Activated CD4-positive, alpha-beta T cell treated with anti-CD3 and anti-CD28 coated beads, Interleukin-2, amount 10 ng/mL, durations not matched to agents 24 days and 14 days (primary cell): ENCODE measurements around the gene MRM3. TPM values are rescaled to one million over a fixed set of nuclear protein-coding genes. Genes with fewer than 3 reads are reported as not detected.
A peak's percentile ranks its signal among the peaks of the same experiment; 100 is the strongest.
"Not testable (repeated sequence)": the region's sequence is repeated elsewhere in the genome, so short reads cannot be mapped to it uniquely, and the experiment has no call there.

ENCODE experiments used
- DNase-seq: peaks from one replicate; pipeline ENCODE4 v3.0.0; 2022
- H3K27ac Mint-ChIP-seq: one replicate; pipeline ENCODE4 v1.8.0; 2022; ENCODE audit warnings: mild to moderate bottlenecking, mixed read lengths
- H3K27me3 Mint-ChIP-seq: one replicate; pipeline ENCODE4 v1.8.0; 2022; ENCODE audit warnings: mixed read lengths
- H3K36me3 Mint-ChIP-seq: one replicate; pipeline ENCODE4 v1.8.0; 2022; ENCODE audit warnings: low read depth, mild to moderate bottlenecking, mixed read lengths
- H3K4me1 Mint-ChIP-seq: one replicate; pipeline ENCODE4 v1.8.0; 2021; ENCODE audit warnings: mixed read lengths
- H3K4me3 Mint-ChIP-seq: one replicate; pipeline ENCODE4 v1.8.0; 2022; ENCODE audit warnings: mild to moderate bottlenecking, moderate library complexity, mixed read lengths
- H3K9me3 Mint-ChIP-seq: one replicate; pipeline ENCODE4 v1.8.0; 2021; ENCODE audit warnings: mixed read lengths
- intact Hi-C: fragments of 100-400 bp; cut with micrococcal nuclease; formaldehyde crosslinking; loops from one replicate; pipeline ENCODE4 v1.15.1; 2023
- total RNA-seq: library from RNA; stranded (reverse); gene quantifications from 2 replicates; pipeline ENCODE4 v1.2.3, GENCODE V29; 2022

The MRM3 gene
- total RNA-seq, 1 donor from 2014 or later, result 33.1 TPM

- intact Hi-C loops, DNase-seq, H3K27ac Mint-ChIP-seq, H3K27me3 Mint-ChIP-seq, H3K9me3 Mint-ChIP-seq: not testable (repeated sequence)
- Mint-ChIP-seq H3K36me3 (peaks cover 60% of the 10 kb centered on the region), H3K4me3 (peak overlapping the region; percentile 64), H3K4me1 (peaks cover 35% of the 10 kb centered on the region)
Measured at GRCh38 chr17:749359-749758, 32.8 kb upstream of the MRM3 start.

GRCh38 chr17:750431-751037, 31.6 kb upstream of the MRM3 start:
- H3K4me1 Mint-ChIP-seq, result peaks cover 35% of the 10 kb centered on the region
- H3K36me3 Mint-ChIP-seq, result peaks cover 55% of the 10 kb centered on the region
- DNase-seq, result no peak
- H3K4me3 Mint-ChIP-seq, result peak overlapping the region; percentile 100
- intact Hi-C loops, result loop anchor here (2.0 kb wide), 1 partner anchor 340 kb away; a partner anchor contains a TSS
- no peaks in the 10 kb centered on the region for H3K27me3 Mint-ChIP-seq
- peaks cover 6% of the 10 kb centered on the region for H3K9me3 Mint-ChIP-seq
- H3K27ac Mint-ChIP-seq, result peak overlapping the region; percentile 98

- peaks cover 6% of the 10 kb centered on the region for H3K9me3 Mint-ChIP-seq
- H3K27ac Mint-ChIP-seq, result peak overlapping the region; percentile 98
- H3K27me3 Mint-ChIP-seq, result no peaks in the 10 kb centered on the region
- intact Hi-C loops, result loop anchor here (1.0 to 2.0 kb wide), 6 partner anchors 19 to 341 kb away; partner anchors contain the start of genes GLOD4, MRM3, TLCD3A and VPS53
- peaks cover 51% of the 10 kb centered on the region for H3K36me3 Mint-ChIP-seq
- peaks cover 35% of the 10 kb centered on the region for H3K4me1 Mint-ChIP-seq
- peak; percentile 88 for DNase-seq
- peak overlapping the region; percentile 100 for H3K4me3 Mint-ChIP-seq
Measured at GRCh38 chr17:751269-752001, 30.7 kb upstream of the MRM3 start.

- peak within 1 kb of the TSS; percentile 98 for H3K27ac Mint-ChIP-seq
- peak; percentile 100 for DNase-seq
- no peaks in the 10 kb centered on the region for H3K27me3 Mint-ChIP-seq
- H3K9me3 Mint-ChIP-seq, result peaks cover 6% of the 10 kb centered on the region
- peak within 1 kb of the TSS; percentile 100 for H3K4me3 Mint-ChIP-seq
- H3K36me3 Mint-ChIP-seq, result peaks cover 50% of the 10 kb centered on the region
- intact Hi-C loops, result loop anchor here (1.0 kb wide), 5 partner anchors 20 to 244 kb away; partner anchors contain the start of genes GLOD4, MRM3, TLCD3A and VPS53
- peaks cover 35% of the 10 kb centered on the region for H3K4me1 Mint-ChIP-seq
Measured at GRCh38 chr17:752002-752619, 30.0 kb upstream of the MRM3 start, which contains the start of gene GEMIN4. GEMIN4 (minus strand) TSS chr17:752264; CDS start chr17:752142, 122 bp downstream.

- Mint-ChIP-seq H3K9me3 (peaks cover 6% of the 10 kb centered on the region), H3K36me3 (peaks cover 47% of the 10 kb centered on the region), H3K27me3 (no peaks in the 10 kb centered on the region), H3K27ac (peak overlapping the region; percentile 95), H3K4me3 (peak overlapping the region; percentile 100), H3K4me1 (peaks cover 35% of the 10 kb centered on the region)
- no peak for DNase-seq
- intact Hi-C loops, result loop anchor here (1.0 kb wide), 5 partner anchors 20 to 244 kb away; partner anchors contain the start of genes GLOD4, MRM3, TLCD3A and VPS53
Measured at GRCh38 chr17:752620-753219, 29.4 kb upstream of the MRM3 start.

- DNase-seq, result no peak
- peaks cover 31% of the 10 kb centered on the region for H3K4me1 Mint-ChIP-seq
- intact Hi-C loops, result no loop called here
- H3K27me3 Mint-ChIP-seq, result no peaks in the 10 kb centered on the region
- peaks cover 40% of the 10 kb centered on the region for H3K36me3 Mint-ChIP-seq
- peak overlapping the region; percentile 80 for H3K27ac Mint-ChIP-seq
- H3K9me3 Mint-ChIP-seq, result peaks cover 6% of the 10 kb centered on the region
- H3K4me3 Mint-ChIP-seq, result peak overlapping the region; percentile 67
Measured at GRCh38 chr17:753418-753817, 28.7 kb upstream of the MRM3 start.

- peaks cover 33% of the 10 kb centered on the region for H3K36me3 Mint-ChIP-seq
- H3K27ac Mint-ChIP-seq, H3K27me3 Mint-ChIP-seq, H3K4me3 Mint-ChIP-seq, DNase-seq, intact Hi-C loops, H3K9me3 Mint-ChIP-seq: not testable (repeated sequence)
- peaks cover 20% of the 10 kb centered on the region for H3K4me1 Mint-ChIP-seq
Measured at GRCh38 chr17:755319-755961, 26.7 kb upstream of the MRM3 start.

- H3K9me3 Mint-ChIP-seq, H3K27ac Mint-ChIP-seq, DNase-seq, intact Hi-C loops, H3K27me3 Mint-ChIP-seq, H3K4me3 Mint-ChIP-seq: not testable (repeated sequence)
- Mint-ChIP-seq H3K36me3 (peaks cover 28% of the 10 kb centered on the region), H3K4me1 (peaks cover 14% of the 10 kb centered on the region)
Measured at GRCh38 chr17:756010-756567, 26.1 kb upstream of the MRM3 start.

GRCh38 chr17:759964-760363, 22.2 kb upstream of the MRM3 start:
- intact Hi-C loops, result no loop called here
- H3K27ac Mint-ChIP-seq, result no peak overlapping the region
- no peaks in the 10 kb centered on the region for H3K27me3 Mint-ChIP-seq
- H3K4me1 Mint-ChIP-seq, result no peaks in the 10 kb centered on the region
- H3K9me3 Mint-ChIP-seq, result no peaks in the 10 kb centered on the region
- peaks cover 40% of the 10 kb centered on the region for H3K36me3 Mint-ChIP-seq
- DNase-seq, result no peak
- no peak overlapping the region for H3K4me3 Mint-ChIP-seq

GRCh38 chr17:760371-760770, 21.8 kb upstream of the MRM3 start:
- H3K36me3 Mint-ChIP-seq, result peaks cover 43% of the 10 kb centered on the region
- H3K9me3 Mint-ChIP-seq, result no peaks in the 10 kb centered on the region
- no peak overlapping the region for H3K4me3 Mint-ChIP-seq
- no peaks in the 10 kb centered on the region for H3K27me3 Mint-ChIP-seq
- no peak for DNase-seq
- no peak overlapping the region for H3K27ac Mint-ChIP-seq
- H3K4me1 Mint-ChIP-seq, result no peaks in the 10 kb centered on the region
- intact Hi-C loops, result no loop called here

GRCh38 chr17:767076-767475, 15.1 kb upstream of the MRM3 start:
- H3K27ac Mint-ChIP-seq, result no peak overlapping the region
- H3K4me1 Mint-ChIP-seq, result no peaks in the 10 kb centered on the region
- DNase-seq, result no peak
- no peaks in the 10 kb centered on the region for H3K9me3 Mint-ChIP-seq
- peaks cover 54% of the 10 kb centered on the region for H3K36me3 Mint-ChIP-seq
- intact Hi-C loops, result no loop called here
- no peak overlapping the region for H3K4me3 Mint-ChIP-seq
- no peaks in the 10 kb centered on the region for H3K27me3 Mint-ChIP-seq

GRCh38 chr17:773016-773415, 9.1 kb upstream of the MRM3 start:
- DNase-seq, result no peak
- intact Hi-C loops, result no loop called here
- Mint-ChIP-seq H3K36me3 (peaks cover 75% of the 10 kb centered on the region), H3K27me3 (no peaks in the 10 kb centered on the region), H3K27ac (no peak overlapping the region), H3K4me3 (no peak overlapping the region), H3K4me1 (peaks cover 23% of the 10 kb centered on the region), H3K9me3 (no peaks in the 10 kb centered on the region)
